Liver (tissue), 9 donors: ENCODE measurements around the gene GPR157. TPM values are rescaled to one million over a fixed set of nuclear protein-coding genes. Genes with fewer than 3 reads are reported as not detected.

ENCODE experiments used
- DNase-seq: peaks from one replicate; pipeline ENCODE4 v3.0.0-alpha.2; 2017; ENCODE audit warnings: low spot score
- H3K27ac ChIP-seq, 2 donors: one replicate each; pipeline ENCODE4 v1.7.0; 2013; ENCODE audit warnings: inconsistent platforms in 2 of 2, low read length in 2 of 2, control low read depth in 1 of 2, low read depth in 1 of 2, mild to moderate bottlenecking in 1 of 2
- H3K27me3 ChIP-seq, 4 donors: one replicate each; pipeline versions ENCODE4 v1.6.1 to v1.7.0; 2013; ENCODE audit warnings: low read length in 3 of 4, inconsistent platforms in 1 of 4, mild to moderate bottlenecking in 1 of 4, moderate library complexity in 1 of 4; ENCODE audit not compliant: control insufficient read depth in 4 of 4, insufficient read depth in 4 of 4
- H3K36me3 ChIP-seq, 4 donors: one replicate each; pipeline versions ENCODE4 v1.6.1 to v1.7.0; 2013; ENCODE audit warnings: low read length in 3 of 4, mild to moderate bottlenecking in 3 of 4, low read depth in 1 of 4, moderate library complexity in 1 of 4; ENCODE audit not compliant: control insufficient read depth in 4 of 4, insufficient read depth in 3 of 4
- H3K4me1 ChIP-seq, 4 donors: one replicate each; pipeline versions ENCODE4 v1.6.1 to v1.7.0; 2013; ENCODE audit warnings: low read length in 3 of 4, mild to moderate bottlenecking in 3 of 4, moderate library complexity in 1 of 4; ENCODE audit not compliant: control insufficient read depth in 4 of 4, insufficient read depth in 4 of 4
- H3K4me3 ChIP-seq, 3 donors: one replicate each; pipeline versions ENCODE4 v1.6.1 to v1.7.0; 2013; ENCODE audit warnings: low read length in 3 of 3, control low read depth in 1 of 3, low read depth in 1 of 3, mild to moderate bottlenecking in 1 of 3
- H3K9ac ChIP-seq, 2 donors: one replicate each; pipeline ENCODE4 v1.7.0; 2013; ENCODE audit warnings: low read length in 2 of 2, mild to moderate bottlenecking in 2 of 2, moderate library complexity in 2 of 2, control low read depth in 1 of 2, low read depth in 1 of 2
- H3K9me3 ChIP-seq, 4 donors: one replicate each; pipeline versions ENCODE4 v1.6.1 to v1.7.0; 2013; ENCODE audit warnings: low read length in 3 of 4; ENCODE audit not compliant: control insufficient read depth in 4 of 4
- EGR1 ChIP-seq, 2 donors: IDR thresholded peaks; 2 replicates each; pipeline ENCODE4 v1.6.1; 2016 to 2018; ENCODE audit warnings: antibody characterized with exemption in 2 of 2, low read depth in 2 of 2
- FOXA1 ChIP-seq: IDR thresholded peaks from 2 replicates; pipeline ENCODE4 v1.6.1; 2016; ENCODE audit warnings: antibody characterized with exemption
- HNF4A ChIP-seq, 2 donors: conservative IDR thresholded peaks; 2 replicates each; pipeline ENCODE4 v1.6.1; 2016; ENCODE audit warnings: antibody characterized with exemption in 2 of 2, mild to moderate bottlenecking in 2 of 2
- HNF4G ChIP-seq: IDR thresholded peaks from 2 replicates; pipeline ENCODE4 v1.6.1; 2016; ENCODE audit warnings: antibody characterized with exemption
- JUND ChIP-seq, 2 donors: IDR thresholded peaks; 2 replicates each; pipeline ENCODE4 v1.6.1; 2016; ENCODE audit warnings: antibody characterized with exemption in 2 of 2
- RAD21 ChIP-seq, 2 donors: IDR thresholded peaks; 2 replicates each; pipeline ENCODE4 v1.6.1; 2016; ENCODE audit warnings: antibody characterized with exemption in 2 of 2, mild to moderate bottlenecking in 2 of 2
- SP1 ChIP-seq: IDR thresholded peaks from 2 replicates; pipeline ENCODE4 v1.6.1; 2018; ENCODE audit warnings: antibody characterized with exemption, mild to moderate bottlenecking
- TAF1 ChIP-seq: conservative IDR thresholded peaks from 2 replicates; pipeline ENCODE4 v1.6.1; 2016; ENCODE audit warnings: antibody characterized with exemption, mild to moderate bottlenecking
- WGBS: extraction: QIAGEN DNeasy Blood & Tissue Kit; methylation state at CpG from one replicate; pipeline ENCODE4 v1.1.7; 2013; 5-methylcytosine and 5-hydroxymethylcytosine counted together
- polyA plus RNA-seq, 2 donors: library from polyadenylated mRNA; stranded (reverse) in 1 of 2; unstranded in 1 of 2; fragments of 200-250 nt in 1 of 2; fragments of >200 nt in 1 of 2; fragmentation: Nextera tagmentation in 1 of 2; extraction: Ambion mirVana in 1 of 2; gene quantifications; one replicate each; pipeline versions ENCODE4 v1.2.1 to v1.2.3, GENCODE V29; 2013 to 2015
- total RNA-seq, 2 donors: library from RNA; depleted of rRNA; stranded (reverse); fragments of >200 nt; gene quantifications; one replicate each; pipeline ENCODE4 v1.2.3, GENCODE V29; 2014
- TF ChIP-seq, protein P1 (sequence below): IDR thresholded peaks from 2 replicates; pipeline ENCODE4 v1.6.1; 2016; ENCODE audit warnings: antibody characterized with exemption
- TF ChIP-seq, protein P2 (sequence below): IDR thresholded peaks from 2 replicates; pipeline ENCODE4 v1.6.1; 2016; ENCODE audit warnings: antibody characterized with exemption
- TF ChIP-seq, protein P3 (sequence below): fragments of 150-350 bp; IDR thresholded peaks from 2 replicates; pipeline ENCODE4 v1.5.1; 2017; ENCODE audit warnings: improper control_type of control experiment, low read depth, low read length; ENCODE audit not compliant: missing input control
- TF ChIP-seq, protein P4 (sequence below): IDR thresholded peaks from 2 replicates; pipeline ENCODE4 v1.6.1; 2016; ENCODE audit warnings: antibody characterized with exemption
- donor health status: healthy.
- donor health status: healthy.
- donor health status: healthy.
- donor health status: healthy.
- donor health status: healthy.

The GPR157 gene
- total and polyA plus RNA-seq, 4 donors: 1.3 to 7.0 (median 2.2) TPM

DNA sequence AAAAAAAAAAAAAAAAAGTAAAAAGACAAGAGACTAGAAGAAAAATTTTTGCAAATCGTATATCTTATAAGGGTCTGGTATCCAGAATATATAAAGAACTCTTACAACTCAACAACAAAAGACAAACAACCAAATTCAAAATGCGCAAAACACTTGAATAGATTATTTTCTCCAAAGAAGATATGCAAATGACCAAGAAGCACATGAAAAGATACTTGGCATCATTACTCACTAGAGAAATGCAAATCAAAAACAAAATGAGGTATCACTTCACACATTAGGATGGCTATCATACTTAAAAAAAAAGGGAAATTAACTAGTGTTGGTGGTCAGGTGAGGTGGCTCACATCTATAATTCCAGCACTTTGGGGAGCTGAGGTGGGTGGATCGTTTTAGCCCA, 47.4 kb downstream of the GPR157 start:
- TF ChIP-seq TAF1 (no peak), JUND (IDR thresholded peaks at IDR 0.05) (no peak), EGR1 (IDR thresholded peaks at IDR 0.05; ENCODE audit: low read depth in 2 of 2) (no peak), FOXA1 (no peak)
- TF ChIP-seq, protein P1, sequence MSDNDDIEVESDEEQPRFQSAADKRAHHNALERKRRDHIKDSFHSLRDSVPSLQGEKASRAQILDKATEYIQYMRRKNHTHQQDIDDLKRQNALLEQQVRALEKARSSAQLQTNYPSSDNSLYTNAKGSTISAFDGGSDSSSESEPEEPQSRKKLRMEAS: no peak
- TF ChIP-seq, protein P2, sequence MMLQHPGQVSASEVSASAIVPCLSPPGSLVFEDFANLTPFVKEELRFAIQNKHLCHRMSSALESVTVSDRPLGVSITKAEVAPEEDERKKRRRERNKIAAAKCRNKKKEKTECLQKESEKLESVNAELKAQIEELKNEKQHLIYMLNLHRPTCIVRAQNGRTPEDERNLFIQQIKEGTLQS: no peak
- TF ChIP-seq, protein P3, sequence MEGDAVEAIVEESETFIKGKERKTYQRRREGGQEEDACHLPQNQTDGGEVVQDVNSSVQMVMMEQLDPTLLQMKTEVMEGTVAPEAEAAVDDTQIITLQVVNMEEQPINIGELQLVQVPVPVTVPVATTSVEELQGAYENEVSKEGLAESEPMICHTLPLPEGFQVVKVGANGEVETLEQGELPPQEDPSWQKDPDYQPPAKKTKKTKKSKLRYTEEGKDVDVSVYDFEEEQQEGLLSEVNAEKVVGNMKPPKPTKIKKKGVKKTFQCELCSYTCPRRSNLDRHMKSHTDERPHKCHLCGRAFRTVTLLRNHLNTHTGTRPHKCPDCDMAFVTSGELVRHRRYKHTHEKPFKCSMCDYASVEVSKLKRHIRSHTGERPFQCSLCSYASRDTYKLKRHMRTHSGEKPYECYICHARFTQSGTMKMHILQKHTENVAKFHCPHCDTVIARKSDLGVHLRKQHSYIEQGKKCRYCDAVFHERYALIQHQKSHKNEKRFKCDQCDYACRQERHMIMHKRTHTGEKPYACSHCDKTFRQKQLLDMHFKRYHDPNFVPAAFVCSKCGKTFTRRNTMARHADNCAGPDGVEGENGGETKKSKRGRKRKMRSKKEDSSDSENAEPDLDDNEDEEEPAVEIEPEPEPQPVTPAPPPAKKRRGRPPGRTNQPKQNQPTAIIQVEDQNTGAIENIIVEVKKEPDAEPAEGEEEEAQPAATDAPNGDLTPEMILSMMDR: no peak
- H3K9me3 ChIP-seq: no peaks in the 10 kb centered on the region
- DNase-seq: no peak
- no peak overlapping the region for H3K27ac ChIP-seq
- no peaks in the 10 kb centered on the region for H3K27me3 ChIP-seq
- H3K9ac ChIP-seq: no peak overlapping the region
- peaks cover 0 to 3% (median 0%) of the 10 kb centered on the region in 4 donors for H3K4me1 ChIP-seq
- H3K36me3 ChIP-seq: no peaks in the 10 kb centered on the region
- H3K4me3 ChIP-seq: no peak overlapping the region
- WGBS: 91% methylated on average over 3 of the region's 3 CpGs

DNA sequence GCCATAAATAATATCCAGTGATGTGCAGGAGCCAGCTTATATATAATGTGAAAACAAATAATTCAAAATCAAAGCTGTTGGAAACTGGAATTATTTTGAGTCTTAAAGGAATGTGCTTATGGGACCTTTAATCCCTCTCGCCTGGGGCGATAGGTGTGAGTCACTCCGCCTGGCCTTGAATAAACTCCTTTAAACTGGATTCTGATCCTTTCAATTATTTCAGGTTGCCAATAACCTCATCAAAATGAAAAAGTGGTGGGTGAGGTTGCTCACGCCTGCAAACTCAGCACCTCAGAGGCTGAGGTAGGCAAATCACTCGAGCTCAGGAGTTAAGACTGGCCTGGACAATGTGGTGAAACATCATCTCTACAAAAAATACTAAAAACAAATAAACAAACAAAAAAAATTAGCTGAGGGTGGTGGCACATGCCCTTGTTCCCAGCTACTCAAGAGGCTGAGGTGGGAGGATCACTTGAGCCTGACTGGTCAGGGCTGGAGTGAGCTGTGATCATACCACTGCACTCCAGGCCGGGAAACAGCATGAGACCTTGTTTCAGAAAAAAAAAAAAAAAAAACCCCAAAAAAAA, 48.1 kb downstream of the GPR157 start:
- TF ChIP-seq SP1 (no peak), HNF4A (conservative IDR thresholded peaks at IDR 0.05) (no peak), EGR1 (IDR thresholded peaks at IDR 0.05; ENCODE audit: low read depth in 2 of 2) (no peak), RAD21 (IDR thresholded peaks at IDR 0.05) (no peak), TAF1 (no peak), HNF4G (no peak)
- TF ChIP-seq, protein P3: no peak
- TF ChIP-seq, protein P1: no peak
- TF ChIP-seq, protein P2: no peak
- TF ChIP-seq, protein P4, sequence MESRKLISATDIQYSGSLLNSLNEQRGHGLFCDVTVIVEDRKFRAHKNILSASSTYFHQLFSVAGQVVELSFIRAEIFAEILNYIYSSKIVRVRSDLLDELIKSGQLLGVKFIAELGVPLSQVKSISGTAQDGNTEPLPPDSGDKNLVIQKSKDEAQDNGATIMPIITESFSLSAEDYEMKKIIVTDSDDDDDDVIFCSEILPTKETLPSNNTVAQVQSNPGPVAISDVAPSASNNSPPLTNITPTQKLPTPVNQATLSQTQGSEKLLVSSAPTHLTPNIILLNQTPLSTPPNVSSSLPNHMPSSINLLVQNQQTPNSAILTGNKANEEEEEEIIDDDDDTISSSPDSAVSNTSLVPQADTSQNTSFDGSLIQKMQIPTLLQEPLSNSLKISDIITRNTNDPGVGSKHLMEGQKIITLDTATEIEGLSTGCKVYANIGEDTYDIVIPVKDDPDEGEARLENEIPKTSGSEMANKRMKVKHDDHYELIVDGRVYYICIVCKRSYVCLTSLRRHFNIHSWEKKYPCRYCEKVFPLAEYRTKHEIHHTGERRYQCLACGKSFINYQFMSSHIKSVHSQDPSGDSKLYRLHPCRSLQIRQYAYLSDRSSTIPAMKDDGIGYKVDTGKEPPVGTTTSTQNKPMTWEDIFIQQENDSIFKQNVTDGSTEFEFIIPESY: no peak
- peaks cover 0 to 3% (median 0%) of the 10 kb centered on the region in 4 donors for H3K4me1 ChIP-seq
- H3K9ac ChIP-seq: no peak overlapping the region
- 91% methylated on average over 6 of the region's 6 CpGs for WGBS
- no peak for DNase-seq
- no peaks in the 10 kb centered on the region for H3K27me3 ChIP-seq
- H3K36me3 ChIP-seq: no peaks in the 10 kb centered on the region
- H3K4me3 ChIP-seq: no peak overlapping the region
- no peak overlapping the region for H3K27ac ChIP-seq
- H3K9me3 ChIP-seq: no peaks in the 10 kb centered on the region
